ENCODE data around the gene MYPOP.

GRCh38 chr19:45913874-45914830, 11.7 kb upstream of the MYPOP start, which contains the start of gene NANOS2:
- TF ChIP-seq CTCF (IDR thresholded peaks at IDR 0.05; ENCODE audit: low read depth, low read length) (peak; percentile 71), MYC (IDR thresholded peaks at IDR 0.05; ENCODE audit: low read depth, low read length) (no peak), POLR2A (IDR thresholded peaks at IDR 0.05; ENCODE audit: extremely low read depth, insufficient read length) (no peak)

Data from NB4 (cell line).